HCT116 (cell line): ENCODE measurements around the gene ERC2.

Source experiments
- CEBPB ChIP-seq: IDR thresholded peaks from 2 replicates; pipeline ENCODE4 v1.6.1; 2012; ENCODE audit warnings: low read depth
- CTCF ChIP-seq, 3 experiments: fragments of 200-600 bp in 1 of 3; sonication (generic) in 1 of 3; IDR thresholded peaks in 2 of 3; conservative IDR thresholded peaks in 1 of 3; 2 replicates each; pipeline ENCODE4 v1.5.1; 2012 to 2017; ENCODE audit warnings: low read depth in 2 of 3, low read length in 2 of 3, antibody characterized with exemption in 1 of 3, borderline replicate concordance in 1 of 3, control low read depth in 1 of 3, mild to moderate bottlenecking in 1 of 3, mixed read lengths in 1 of 3, mixed run types in 1 of 3, moderate library complexity in 1 of 3; ENCODE audit not compliant: insufficient read depth in 1 of 3
- ELF1 ChIP-seq: IDR thresholded peaks from 2 replicates; pipeline ENCODE4 v1.6.1; 2012; ENCODE audit warnings: low read depth, borderline replicate concordance
- EZH2 ChIP-seq: fragments of 200-600 bp; sonication (generic); IDR thresholded peaks from 2 replicates; pipeline ENCODE4 v1.6.1; 2017; ENCODE audit warnings: antibody characterized with exemption, mixed run types
- EZH2phosphoT487 ChIP-seq: fragments of 200-600 bp; IDR thresholded peaks from 2 replicates; pipeline ENCODE4 v1.6.1; 2018; ENCODE audit warnings: antibody characterized with exemption, borderline replicate concordance
- POLR2A ChIP-seq: IDR thresholded peaks from 2 replicates; pipeline ENCODE4 v1.7.0; 2011; ENCODE audit warnings: borderline replicate concordance; ENCODE audit not compliant: insufficient read depth, insufficient read length; ENCODE audit errors: extremely low read depth
- POLR2AphosphoS5 ChIP-seq: IDR thresholded peaks from 2 replicates; pipeline ENCODE4 v1.6.1; 2011; ENCODE audit warnings: mild to moderate bottlenecking, low read depth, low read length, moderate library complexity
- RAD21 ChIP-seq: IDR thresholded peaks from 2 replicates; pipeline ENCODE4 v1.6.1; 2012; ENCODE audit warnings: low read depth, mild to moderate bottlenecking
- YY1 ChIP-seq: IDR thresholded peaks from 2 replicates; pipeline ENCODE4 v1.6.1; 2011; ENCODE audit warnings: low read length, low read depth, moderate library complexity, mild to moderate bottlenecking; ENCODE audit not compliant: insufficient replicate concordance; ENCODE audit errors: extremely low read depth
- ZBTB33 ChIP-seq: IDR thresholded peaks from 2 replicates; pipeline ENCODE4 v1.6.1; 2011; ENCODE audit warnings: mild to moderate bottlenecking, low read length, moderate library complexity; ENCODE audit not compliant: insufficient replicate concordance; ENCODE audit errors: extremely low read depth
- TF ChIP-seq, protein P1 (sequence below): IDR thresholded peaks from 2 replicates; pipeline ENCODE4 v1.6.1; 2012

GRCh38 chr3:55668359-55668758 is 799.9 kb downstream of the ERC2 start:
- TF ChIP-seq CTCF (IDR thresholded peaks at IDR 0.05 in 2 of 3, conservative IDR thresholded peaks at IDR 0.05 in 1 of 3; ENCODE audit: borderline replicate concordance in 1 of 3, insufficient read depth in 1 of 3, low read depth in 2 of 3, low read length in 2 of 3) (no peak), ZBTB33 (no peak), EZH2phosphoT487 (no peak), RAD21 (no peak), POLR2AphosphoS5 (no peak), EZH2 (no peak), YY1 (no peak), CEBPB (no peak), ELF1 (no peak), POLR2A (no peak)
- TF ChIP-seq, protein P1, sequence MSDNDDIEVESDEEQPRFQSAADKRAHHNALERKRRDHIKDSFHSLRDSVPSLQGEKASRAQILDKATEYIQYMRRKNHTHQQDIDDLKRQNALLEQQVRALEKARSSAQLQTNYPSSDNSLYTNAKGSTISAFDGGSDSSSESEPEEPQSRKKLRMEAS = no peak
